ENCODE results near the gene RGS7BP. TPM values are rescaled to one million over a fixed set of nuclear protein-coding genes. Genes with fewer than 3 reads are reported as not detected.
A peak's percentile ranks its signal among the peaks of the same experiment; 100 is the strongest.

The RGS7BP gene
- total and polyA plus RNA-seq, 2 experiments from 2014 or later: 0.11 TPM; not detected in 1

DNA sequence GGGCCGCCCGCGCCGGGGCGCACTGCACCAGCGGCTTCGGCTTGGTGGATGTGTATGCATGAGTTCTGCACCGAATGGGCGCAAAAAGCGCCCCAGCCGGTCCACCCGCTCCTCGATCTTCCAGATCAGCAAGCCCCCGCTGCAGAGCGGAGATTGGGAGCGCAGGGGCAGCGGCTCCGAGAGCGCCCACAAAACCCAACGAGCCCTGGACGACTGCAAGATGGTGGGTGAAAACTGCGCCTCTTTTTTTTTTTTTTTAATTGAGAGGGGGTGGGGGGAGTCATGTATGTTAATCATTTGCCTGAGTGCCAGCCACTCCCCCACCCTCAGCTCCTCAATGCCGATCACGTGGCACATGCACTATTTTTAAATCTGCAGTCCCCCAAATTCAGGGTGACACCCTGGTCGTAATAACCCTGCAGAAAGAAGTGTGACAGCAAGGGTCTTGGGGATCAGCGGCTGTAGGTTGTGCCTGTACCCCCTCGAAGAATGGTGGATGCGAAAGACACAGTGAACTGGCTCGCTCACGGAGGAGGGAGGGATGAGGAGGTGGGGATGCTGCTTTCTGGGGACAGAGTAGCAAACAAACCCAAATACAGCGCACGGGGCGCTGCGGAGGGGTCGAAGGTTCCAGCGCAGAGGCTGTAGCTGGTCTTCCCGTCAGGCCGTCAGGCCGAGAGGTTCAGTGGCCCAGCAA is 900 bp downstream of the RGS7BP start:
- Histone ChIP-seq H3K9ac (no peak overlapping the region), H4K20me1 (ENCODE audit: insufficient read depth) (no peaks in the 10 kb centered on the region), H3K4me2 (ENCODE audit: unreplicated experiment) (peak overlapping the region; percentile 72), H3K4me3 (peak overlapping the region; percentile 63), H3K4me1 (ENCODE audit: insufficient read depth) (no peaks in the 10 kb centered on the region), H3K27ac (no peak overlapping the region), H3K36me3 (ENCODE audit: low read depth) (no peaks in the 10 kb centered on the region), H3K9me3 (ENCODE audit: low read depth) (no peaks in the 10 kb centered on the region), H3F3A (ENCODE audit: insufficient read depth) (no peaks in the 10 kb centered on the region), H3K27me3 (replicated peaks; ENCODE audit: insufficient read depth) (peaks cover 61% of the 10 kb centered on the region), H3K79me2 (ENCODE audit: insufficient read depth) (no peaks in the 10 kb centered on the region), H2AFZ (peak overlapping the region; percentile 22; the same call in 1 of the 2 replicates), H3K9me2 (ENCODE audit: insufficient read depth) (no peaks in the 10 kb centered on the region)
- no peak for DNase-seq
- no peak for TF ChIP-seq EZH2 (IDR thresholded peaks at IDR 0.05; ENCODE audit: insufficient read depth, poor library complexity, severe bottlenecking)
- no peak for TF ChIP-seq EZH2phosphoT487 (IDR thresholded peaks at IDR 0.05; ENCODE audit: insufficient read depth, low read depth)
- in situ Hi-C loops (cut with MboI): no loop called here
- 2 to 3% methylated on average over 38 to 39 of the region's 39 CpGs for WGBS, 2 experiments (ENCODE audit: low coverage in 1 of 2, low lambda C conversion rate in 2 of 2, missing lambda C conversion rate in 2 of 2)

DNA sequence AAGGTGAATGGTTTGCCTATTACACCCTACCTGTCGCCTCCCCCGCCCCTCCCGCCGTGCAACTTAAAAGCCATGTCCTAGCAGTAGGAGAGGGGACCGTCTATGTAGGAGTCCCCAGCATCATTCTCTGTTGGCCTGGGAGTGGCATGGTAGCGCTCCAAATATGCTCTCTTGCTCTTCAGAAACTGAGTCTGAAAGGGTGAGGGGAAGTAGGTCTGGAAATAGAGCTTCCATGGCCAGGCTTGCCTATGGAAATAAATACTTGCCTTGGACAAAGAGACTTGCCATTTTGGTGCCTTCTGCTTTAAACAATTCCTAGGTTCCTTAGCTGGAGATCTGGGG is 1.4 kb downstream of the RGS7BP start:
- Histone ChIP-seq H3K36me3 (ENCODE audit: low read depth) (no peaks in the 10 kb centered on the region), H4K20me1 (ENCODE audit: insufficient read depth) (no peaks in the 10 kb centered on the region), H3K4me2 (ENCODE audit: unreplicated experiment) (no peak overlapping the region), H3K9ac (no peak overlapping the region), H3K9me2 (ENCODE audit: insufficient read depth) (no peaks in the 10 kb centered on the region), H3K9me3 (ENCODE audit: low read depth) (no peaks in the 10 kb centered on the region), H3K4me1 (ENCODE audit: insufficient read depth) (no peaks in the 10 kb centered on the region), H3F3A (ENCODE audit: insufficient read depth) (no peaks in the 10 kb centered on the region), H3K27ac (no peak overlapping the region), H3K79me2 (ENCODE audit: insufficient read depth) (no peaks in the 10 kb centered on the region), H3K27me3 (replicated peaks; ENCODE audit: insufficient read depth) (peaks cover 61% of the 10 kb centered on the region), H3K4me3 (no peak overlapping the region), H2AFZ (no peak overlapping the region)
- 8 to 11% methylated on average over 2 to 6 of the region's 6 CpGs for WGBS, 2 experiments (ENCODE audit: low coverage in 1 of 2, low lambda C conversion rate in 2 of 2, missing lambda C conversion rate in 2 of 2)
- no peak for DNase-seq
- in situ Hi-C loops (cut with MboI): no loop called here
- TF ChIP-seq EZH2 (IDR thresholded peaks at IDR 0.05; ENCODE audit: insufficient read depth, poor library complexity, severe bottlenecking) (no peak), EZH2phosphoT487 (IDR thresholded peaks at IDR 0.05; ENCODE audit: insufficient read depth, low read depth) (no peak)

DNA sequence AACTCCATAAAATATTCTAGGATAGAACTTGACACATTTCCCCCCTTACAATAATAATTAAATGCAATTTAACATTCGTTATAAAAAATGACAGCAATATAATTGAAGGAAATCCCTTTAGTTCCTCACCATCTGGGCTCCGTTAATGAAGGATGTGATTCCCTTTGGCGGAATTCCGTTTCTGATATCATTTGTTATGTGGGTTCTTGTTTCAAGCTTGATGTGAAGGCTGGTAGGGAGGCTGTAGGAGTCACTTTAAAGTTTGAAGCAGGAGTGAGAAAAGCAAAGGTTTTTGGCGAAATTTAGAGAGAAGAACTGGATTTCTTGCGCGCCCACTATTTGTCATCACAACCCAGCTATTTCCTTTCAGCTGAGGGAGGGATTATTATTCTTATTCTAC is 4.0 kb downstream of the RGS7BP start:
- no peak overlapping the region for H3K27ac ChIP-seq
- no peaks in the 10 kb centered on the region for H4K20me1 ChIP-seq (ENCODE audit: insufficient read depth)
- peaks cover 60% of the 10 kb centered on the region for H3K27me3 ChIP-seq (replicated peaks; ENCODE audit: insufficient read depth)
- no peaks in the 10 kb centered on the region for H3F3A ChIP-seq (ENCODE audit: insufficient read depth)
- H3K9me2 ChIP-seq (ENCODE audit: insufficient read depth): no peaks in the 10 kb centered on the region
- DNase-seq: no peak
- no peak overlapping the region for H2AFZ ChIP-seq
- H3K79me2 ChIP-seq (ENCODE audit: insufficient read depth): no peaks in the 10 kb centered on the region
- no peaks in the 10 kb centered on the region for H3K36me3 ChIP-seq (ENCODE audit: low read depth)
- no peak overlapping the region for H3K9ac ChIP-seq
- H3K4me1 ChIP-seq (ENCODE audit: insufficient read depth): no peaks in the 10 kb centered on the region
- in situ Hi-C loops (cut with MboI): no loop called here
- H3K4me3 ChIP-seq: no peak overlapping the region
- 45 to 47% methylated on average over 7 of the region's 7 CpGs for WGBS, 2 experiments (ENCODE audit: low coverage in 1 of 2, low lambda C conversion rate in 2 of 2, missing lambda C conversion rate in 2 of 2)
- no peaks in the 10 kb centered on the region for H3K9me3 ChIP-seq (ENCODE audit: low read depth)
- no peak for TF ChIP-seq EZH2phosphoT487 (IDR thresholded peaks at IDR 0.05; ENCODE audit: insufficient read depth, low read depth)
- TF ChIP-seq EZH2 (IDR thresholded peaks at IDR 0.05; ENCODE audit: insufficient read depth, poor library complexity, severe bottlenecking): no peak
- H3K4me2 ChIP-seq (ENCODE audit: unreplicated experiment): no peak overlapping the region

DNA sequence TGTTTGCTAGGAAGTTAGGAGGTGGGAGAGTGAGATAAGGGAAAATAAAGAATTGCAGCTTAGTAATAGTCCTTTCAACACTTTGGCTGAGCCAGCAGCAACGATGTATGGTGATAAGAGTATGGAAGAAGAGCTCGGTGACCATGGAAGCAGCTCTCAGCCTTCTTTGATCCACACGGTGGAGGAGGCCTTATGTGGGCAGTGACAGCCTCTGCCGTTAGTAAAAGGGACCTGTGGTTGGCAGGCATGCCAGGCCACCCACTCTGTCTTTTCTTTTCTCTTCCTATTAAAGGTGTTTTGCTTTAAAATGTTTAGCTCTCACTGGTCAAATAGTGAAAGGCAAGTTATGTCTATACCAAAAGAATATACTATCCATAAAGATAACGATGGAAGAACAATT is 7.7 kb downstream of the RGS7BP start:
- Histone ChIP-seq H3K9me3 (ENCODE audit: low read depth) (no peaks in the 10 kb centered on the region), H2AFZ (no peak overlapping the region), H3K9ac (no peak overlapping the region), H3K4me2 (ENCODE audit: unreplicated experiment) (no peak overlapping the region), H3F3A (ENCODE audit: insufficient read depth) (no peaks in the 10 kb centered on the region), H3K9me2 (ENCODE audit: insufficient read depth) (no peaks in the 10 kb centered on the region), H3K4me1 (ENCODE audit: insufficient read depth) (no peaks in the 10 kb centered on the region), H3K79me2 (ENCODE audit: insufficient read depth) (no peaks in the 10 kb centered on the region), H3K27ac (no peak overlapping the region), H3K27me3 (replicated peaks; ENCODE audit: insufficient read depth) (peaks cover 24% of the 10 kb centered on the region), H4K20me1 (ENCODE audit: insufficient read depth) (no peaks in the 10 kb centered on the region), H3K36me3 (ENCODE audit: low read depth) (no peaks in the 10 kb centered on the region), H3K4me3 (no peak overlapping the region)
- in situ Hi-C loops (cut with MboI): no loop called here
- WGBS, 2 experiments (ENCODE audit: low coverage in 1 of 2, low lambda C conversion rate in 2 of 2, missing lambda C conversion rate in 2 of 2): 14 to 21% methylated on average over 5 of the region's 5 CpGs
- TF ChIP-seq EZH2 (IDR thresholded peaks at IDR 0.05; ENCODE audit: insufficient read depth, poor library complexity, severe bottlenecking): no peak
- TF ChIP-seq EZH2phosphoT487 (IDR thresholded peaks at IDR 0.05; ENCODE audit: insufficient read depth, low read depth): no peak
- no peak for DNase-seq
